NB4 (cell line): ENCODE data around the gene SHC2.

Source experiments
- MAX ChIP-seq: IDR thresholded peaks from 2 replicates; pipeline ENCODE4 v1.6.1; 2011; ENCODE audit warnings: low read depth, low read length
- MYC ChIP-seq: IDR thresholded peaks from 2 replicates; pipeline ENCODE4 v1.6.1; 2011; ENCODE audit warnings: low read depth, low read length
- POLR2A ChIP-seq: IDR thresholded peaks from 2 replicates; pipeline ENCODE4 v1.6.1; 2011; ENCODE audit warnings: mild to moderate bottlenecking; ENCODE audit not compliant: insufficient read length; ENCODE audit errors: extremely low read depth

GRCh38 chr19:389935-390289, 70.9 kb downstream of the SHC2 start:
- TF ChIP-seq MAX: no peak
- TF ChIP-seq MYC: no peak
- TF ChIP-seq POLR2A: no peak
